ENCODE measurements around the gene PTPRT.

Gene PTPRT

DNA sequence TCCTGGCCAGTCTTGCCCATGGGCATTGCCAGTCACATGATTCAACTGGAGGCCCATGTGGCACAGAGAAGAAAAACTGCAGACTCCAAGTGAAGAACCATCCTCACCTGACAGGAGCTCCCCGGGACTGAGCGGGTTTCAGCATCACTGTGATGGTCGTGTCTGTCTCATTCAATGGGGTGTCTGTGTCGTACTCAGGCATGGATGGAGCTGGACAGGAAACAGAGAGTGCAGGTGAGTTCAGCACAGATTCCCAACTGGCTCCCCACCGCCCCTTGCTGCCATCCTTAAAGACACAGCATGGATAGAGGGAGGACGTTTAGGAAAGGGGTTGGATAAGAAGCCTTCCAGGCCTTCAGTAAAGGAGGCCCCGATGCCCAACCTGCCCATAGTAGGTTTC, 839.2 kb downstream of the PTPRT start:
- FAIRE-seq, result no peak

DNA sequence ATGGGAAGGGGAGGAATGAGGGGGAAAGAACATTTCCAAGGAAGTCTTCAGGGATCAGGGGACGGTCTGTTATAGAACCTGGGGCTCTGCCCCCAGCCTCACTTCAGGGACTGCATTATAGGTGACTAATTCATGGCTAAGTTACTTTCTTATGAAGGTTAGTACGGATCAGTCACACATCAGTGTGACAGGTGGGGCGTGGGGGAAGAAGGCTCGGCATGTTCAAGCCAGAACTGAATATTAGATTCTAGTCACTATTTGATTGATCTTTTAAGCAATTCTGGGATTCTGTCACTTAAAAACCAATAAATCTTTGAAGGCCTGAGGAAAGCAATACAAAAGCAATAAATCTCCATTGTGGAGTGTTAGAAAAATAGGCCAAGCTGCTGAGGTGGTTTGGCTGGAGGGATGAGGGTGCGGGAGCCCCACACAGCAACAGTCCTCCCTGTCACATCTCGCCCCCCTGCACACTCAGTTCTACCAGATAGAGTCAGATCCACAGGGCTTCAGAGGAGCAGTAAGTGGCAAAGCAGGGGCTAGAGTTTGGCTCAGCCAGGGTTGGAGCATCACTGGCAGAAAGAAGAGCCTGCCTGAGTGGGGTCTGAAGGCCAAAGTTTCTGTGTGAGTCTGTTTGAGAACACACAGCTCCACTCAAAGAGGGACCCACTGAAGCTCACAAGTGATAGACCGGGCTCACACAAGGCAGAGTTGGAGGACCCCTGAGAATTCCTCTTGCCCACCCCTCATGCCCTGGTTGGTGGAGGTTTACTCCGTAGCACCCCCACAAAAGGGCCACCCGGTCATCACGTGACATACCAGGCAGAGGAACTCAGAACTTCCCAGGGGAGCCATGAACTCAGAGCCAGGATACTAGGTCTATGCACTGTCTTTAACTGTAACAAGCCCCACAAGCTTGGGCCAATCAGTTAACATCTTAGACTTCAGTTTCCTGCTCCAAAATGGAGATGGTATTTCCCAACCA, 843.2 kb downstream of the PTPRT start:
- FAIRE-seq, result no peak

DNA sequence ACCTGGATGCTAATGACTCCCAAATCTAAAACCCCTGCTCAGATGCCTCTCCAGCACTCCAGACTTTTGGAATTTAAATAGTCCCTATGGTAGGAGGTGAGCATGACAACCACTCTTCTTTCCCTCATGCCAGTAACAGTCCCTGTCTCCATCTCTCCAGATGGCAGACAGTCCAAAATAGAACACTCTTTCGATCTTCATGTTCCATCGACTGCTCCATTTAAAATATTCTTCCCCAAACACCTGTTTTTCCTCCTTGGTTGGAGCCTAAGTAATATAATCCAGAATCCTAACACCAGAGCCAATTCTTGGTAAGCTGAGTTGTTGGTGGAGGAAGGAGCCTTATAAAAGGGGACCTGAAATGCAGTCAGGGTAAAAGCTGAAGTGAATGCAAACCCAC, 848.1 kb downstream of the PTPRT start:
- FAIRE-seq, result no peak

DNA sequence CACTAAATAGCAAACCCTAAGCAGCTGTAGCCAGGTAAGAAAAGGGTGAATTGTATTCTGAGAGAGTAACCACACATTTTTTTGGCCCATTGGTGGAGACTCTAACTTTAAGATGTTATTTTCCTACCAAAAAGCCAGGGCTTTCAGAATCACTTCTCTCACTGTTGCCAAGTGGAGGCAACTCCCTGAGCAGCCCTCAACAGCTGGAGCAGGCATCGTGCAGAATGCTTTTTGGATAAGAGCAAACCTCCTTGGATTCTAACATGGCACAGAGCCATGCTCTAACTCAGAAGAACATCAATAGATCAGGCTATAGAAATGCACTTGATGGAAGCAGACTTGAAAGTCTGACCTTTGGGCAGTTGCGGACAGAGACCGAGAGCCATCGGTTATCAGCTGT, 849.3 kb downstream of the PTPRT start:
- no peak for FAIRE-seq

DNA sequence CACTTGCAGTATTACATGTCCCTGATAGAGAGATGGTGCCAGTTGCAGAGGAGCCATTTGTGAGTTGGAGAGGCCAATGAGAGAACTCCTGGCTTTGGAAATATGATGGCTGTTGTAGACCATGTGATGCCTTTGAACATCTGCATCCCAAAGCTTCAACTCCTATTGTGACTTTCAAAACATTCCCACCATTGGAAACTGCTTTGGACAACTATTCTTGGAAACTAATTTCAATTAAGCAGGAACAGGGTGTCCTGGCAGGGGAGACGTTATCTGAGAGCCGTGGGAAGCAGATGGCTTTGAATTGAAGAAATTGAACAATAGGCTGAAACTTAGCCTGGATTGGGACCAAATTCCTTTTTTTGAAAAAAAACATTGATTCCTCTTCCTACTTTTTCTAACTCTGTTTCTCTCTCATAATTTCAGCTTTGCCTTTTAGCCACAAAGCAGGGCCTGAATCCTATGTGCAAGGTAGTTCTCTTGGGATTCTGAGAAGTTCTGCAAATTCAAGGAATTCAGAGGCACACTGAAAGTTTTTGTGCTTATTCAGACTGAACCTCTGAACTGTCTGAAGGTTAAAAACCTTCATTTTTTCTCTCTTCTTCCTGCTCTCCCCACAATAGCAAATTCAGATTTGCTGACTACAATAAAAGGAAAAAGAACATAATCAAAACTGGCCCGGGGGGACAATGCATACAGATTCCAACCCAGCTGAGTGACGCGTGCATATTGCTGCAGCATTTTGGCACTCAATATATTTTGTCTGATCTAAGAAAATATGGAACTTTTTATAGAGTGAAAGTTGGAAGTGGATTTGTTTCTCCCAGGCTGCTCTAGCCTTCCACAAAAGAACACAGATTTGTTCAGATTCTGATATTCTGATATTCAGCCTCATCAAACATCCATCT, 851.2 kb downstream of the PTPRT start:
- FAIRE-seq, result no peak

DNA sequence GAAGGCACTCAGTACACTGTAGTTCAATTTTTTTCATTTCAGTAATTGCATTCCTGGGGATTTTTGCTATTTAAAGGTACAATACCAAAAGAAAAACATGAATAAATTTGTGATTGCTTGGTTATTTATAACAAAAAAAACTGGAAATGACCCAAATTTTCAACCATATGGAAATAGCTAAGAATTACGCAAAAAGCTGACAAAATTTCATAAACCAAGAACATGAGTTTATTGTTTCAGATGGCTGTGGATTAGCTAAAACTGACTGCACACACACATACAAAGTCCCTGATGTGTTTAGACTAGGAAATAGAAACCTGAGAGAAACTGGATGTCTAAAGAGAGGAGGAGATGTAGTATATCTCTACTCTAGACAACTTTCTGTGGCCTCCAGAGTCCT, 853.1 kb downstream of the PTPRT start:
- no peak for FAIRE-seq

DNA sequence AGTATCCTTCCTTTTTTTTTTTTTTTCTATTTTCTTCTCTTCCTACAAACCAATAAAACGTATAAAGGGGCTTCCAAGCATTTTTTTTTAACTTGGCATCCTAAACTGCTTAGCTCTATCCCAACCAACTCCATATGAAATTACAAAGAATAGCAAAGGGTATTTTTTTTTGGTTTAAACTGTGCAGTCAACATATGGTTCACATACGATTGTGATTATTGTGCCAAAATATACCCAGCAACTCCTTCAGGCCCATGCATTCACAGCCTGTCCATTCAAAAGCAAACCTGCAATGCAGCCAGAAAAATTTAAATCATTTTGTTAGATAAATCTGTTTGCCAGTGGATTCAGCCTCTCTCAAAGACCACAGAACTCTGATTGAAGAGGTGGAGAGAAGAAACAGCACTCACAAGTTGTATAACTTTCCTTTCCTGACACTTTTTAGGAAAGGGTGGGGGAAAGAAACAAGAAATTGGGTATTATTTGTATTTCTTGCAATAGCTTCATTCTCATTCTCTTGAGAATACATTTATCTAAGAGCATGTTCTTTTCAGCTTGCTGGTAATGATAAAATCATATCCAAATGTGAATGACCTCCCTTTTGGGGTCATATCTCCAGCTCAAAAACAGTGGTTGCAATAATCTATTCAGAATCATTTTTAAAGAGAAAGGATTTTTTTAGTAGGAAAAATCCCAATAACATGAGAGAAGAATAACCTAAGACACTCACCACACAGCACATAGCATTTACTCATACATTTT, 870.3 kb downstream of the PTPRT start:
- no peak for FAIRE-seq

DNA sequence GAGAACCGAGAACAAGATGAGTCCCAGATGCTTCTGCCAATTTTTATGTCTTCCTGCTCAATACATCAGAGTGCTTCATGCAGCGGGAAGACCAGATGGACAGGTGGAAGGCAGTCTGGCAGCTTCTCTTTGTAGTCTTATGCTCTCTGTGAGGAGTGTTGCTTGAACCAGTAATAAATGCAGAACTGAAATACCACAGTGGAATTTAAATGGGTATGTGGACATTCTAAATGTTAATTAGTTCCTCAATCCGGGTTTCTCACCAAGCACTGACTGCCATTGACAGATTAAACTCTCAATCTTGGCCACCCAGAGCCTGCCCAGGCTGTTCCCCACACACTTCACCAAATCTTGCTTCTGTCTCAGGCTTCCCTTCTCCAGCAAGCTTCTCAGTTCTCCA, 876.0 kb downstream of the PTPRT start:
- FAIRE-seq, result no peak

DNA sequence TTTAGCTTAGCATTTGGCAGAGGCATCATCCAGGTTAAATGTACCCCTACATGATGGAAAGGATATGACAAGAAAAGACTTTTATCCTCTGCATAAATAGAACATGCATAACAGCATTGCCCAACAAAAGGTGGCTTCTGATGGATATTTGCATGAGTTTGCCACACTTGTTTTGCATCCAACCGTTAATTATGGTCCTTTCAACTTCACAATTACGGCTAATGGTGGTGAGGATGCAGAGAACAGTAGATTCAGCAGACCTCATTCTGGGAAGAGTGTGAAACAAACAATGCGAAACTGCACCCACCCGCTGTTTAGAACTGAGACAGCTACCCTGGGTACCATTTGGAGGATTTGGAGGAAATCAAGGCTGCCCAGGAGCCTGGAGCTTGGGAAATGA, 880.7 kb downstream of the PTPRT start:
- FAIRE-seq, result no peak

DNA sequence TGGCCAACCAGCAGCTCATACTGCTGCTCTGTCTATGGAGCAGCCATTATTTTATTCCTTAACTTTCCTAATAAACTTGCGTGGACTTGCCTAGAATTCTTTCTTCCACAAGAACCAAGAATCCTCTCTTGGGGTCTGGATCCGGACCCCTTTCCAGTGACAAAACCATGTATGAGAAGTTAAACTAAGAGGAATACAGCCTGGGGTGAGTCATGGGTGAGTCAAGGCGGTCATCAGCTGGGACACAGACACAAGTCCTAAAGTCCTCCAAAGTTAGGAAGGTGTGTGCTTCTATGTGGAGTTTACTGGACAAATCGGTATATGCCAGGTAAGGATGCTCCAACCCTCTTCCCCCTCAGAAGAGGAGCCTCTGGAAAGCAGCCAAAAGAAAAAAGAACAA, 881.5 kb downstream of the PTPRT start:
- FAIRE-seq, result no peak

DNA sequence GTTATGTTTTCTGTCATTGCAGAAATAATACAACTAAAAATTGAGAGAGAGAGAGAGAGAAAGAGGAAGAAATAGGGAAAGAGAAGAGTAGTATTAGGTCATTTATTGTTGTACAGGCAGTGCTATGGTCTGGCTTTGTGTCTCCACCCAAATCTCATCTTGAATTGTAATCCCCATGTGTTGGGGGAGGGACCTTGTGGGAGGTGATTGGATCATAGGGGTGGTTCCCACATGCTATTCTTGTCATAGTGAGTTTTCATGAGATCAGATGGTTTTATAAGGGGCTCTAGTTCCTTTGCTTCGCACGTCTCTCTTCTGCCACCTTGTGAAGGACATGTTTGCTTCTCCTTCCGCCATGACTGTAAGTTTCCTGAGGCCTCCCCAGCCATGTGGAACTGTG, 894.1 kb downstream of the PTPRT start:
- FAIRE-seq, result no peak

DNA sequence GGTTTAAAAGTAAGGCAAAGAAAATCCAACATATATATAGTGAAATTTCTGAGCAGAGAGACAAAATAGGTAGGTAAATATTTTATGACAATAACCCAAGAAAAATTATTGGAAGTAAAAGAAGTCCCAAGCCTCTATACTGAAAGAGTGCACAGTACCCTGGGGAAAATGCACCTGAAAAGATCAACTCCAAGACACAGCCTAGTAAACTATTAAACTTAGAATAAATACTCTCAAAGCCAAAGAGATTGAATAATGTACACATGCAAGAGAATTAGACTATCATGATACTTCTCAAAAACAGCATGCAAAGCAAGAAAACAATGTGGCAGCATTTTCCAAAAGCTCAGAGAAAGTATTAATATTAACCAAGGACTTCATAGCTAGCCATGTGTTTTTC, 894.7 kb downstream of the PTPRT start:
- FAIRE-seq, result no peak

DNA sequence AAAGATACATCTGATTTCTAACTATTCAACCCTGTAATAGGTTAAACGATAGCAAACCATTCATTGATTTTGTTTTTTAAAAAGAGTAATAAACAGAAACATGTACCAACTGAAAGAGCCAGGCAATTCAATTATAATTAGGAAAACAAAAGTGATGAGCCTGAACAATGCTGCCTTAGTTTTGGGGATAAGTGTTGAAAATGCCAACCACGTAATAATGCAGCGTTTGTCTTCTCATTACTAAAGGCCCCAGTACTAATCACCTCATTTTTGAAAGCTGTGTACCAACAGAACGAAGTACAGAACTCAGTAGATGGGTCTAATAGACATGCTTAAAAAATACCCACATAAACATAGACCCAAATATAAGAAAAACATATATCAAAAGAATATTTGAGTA, 907.9 kb downstream of the PTPRT start:
- no peak for FAIRE-seq

DNA sequence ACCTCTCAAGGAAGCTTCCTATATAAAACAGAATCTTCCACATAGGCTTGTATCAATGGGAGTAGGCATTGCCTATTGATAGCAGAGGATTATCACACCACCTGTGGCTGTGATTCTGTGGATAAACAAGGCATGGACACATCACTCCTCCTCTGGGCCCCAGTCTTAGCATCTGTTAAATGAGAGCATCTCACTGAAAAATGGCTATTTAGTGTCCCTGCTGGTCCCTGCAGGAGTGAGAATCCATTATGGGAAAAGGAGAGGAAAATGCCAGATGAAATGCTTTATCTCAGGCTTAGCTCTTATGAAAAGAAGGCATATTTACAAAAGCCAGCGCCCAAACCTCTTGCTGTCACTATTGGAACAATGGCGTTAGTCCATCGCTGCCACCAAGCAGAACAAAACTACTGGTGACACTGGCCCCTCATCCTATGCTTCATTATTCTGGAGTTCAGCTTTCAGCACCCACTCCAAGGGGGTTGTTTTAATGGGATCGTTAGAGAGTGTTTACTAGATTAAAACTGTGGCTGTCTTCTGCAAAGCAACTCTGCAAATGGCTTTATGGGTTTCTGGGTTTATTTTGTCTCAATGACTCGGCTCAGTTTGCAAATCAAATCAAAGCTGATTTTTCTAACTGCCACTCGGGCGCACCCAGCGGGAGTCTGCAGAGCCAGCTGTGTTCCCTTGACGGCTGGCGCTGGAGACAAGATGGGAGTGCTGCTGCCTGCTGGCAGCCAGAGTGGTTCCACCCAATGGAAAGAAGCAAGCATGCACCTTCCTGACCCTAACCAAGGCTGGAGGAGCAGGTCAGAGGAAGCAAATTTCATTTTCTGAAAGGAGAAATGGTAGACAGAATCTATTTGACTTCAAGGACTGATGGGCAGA, 912.7 kb downstream of the PTPRT start:
- FAIRE-seq, result no peak

DNA sequence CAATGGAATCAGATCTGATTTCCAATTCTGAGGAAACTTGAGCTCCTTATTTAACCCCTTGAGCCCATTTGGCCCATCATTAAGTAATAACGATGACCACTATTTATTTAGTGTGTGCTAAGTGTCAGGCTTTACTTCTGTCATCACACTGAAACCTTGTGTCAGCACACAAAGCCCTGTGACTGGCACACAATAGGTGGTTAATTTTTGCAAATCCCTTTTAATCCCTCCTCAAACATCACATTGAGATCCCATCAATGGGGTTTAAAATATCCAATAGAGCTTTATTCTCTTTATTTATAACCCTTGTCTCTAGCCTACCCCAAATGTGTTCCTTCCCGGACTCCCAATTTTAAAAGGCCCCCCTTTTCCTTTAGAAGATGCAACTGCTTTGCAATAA, 914.7 kb downstream of the PTPRT start:
- no peak for FAIRE-seq

DNA sequence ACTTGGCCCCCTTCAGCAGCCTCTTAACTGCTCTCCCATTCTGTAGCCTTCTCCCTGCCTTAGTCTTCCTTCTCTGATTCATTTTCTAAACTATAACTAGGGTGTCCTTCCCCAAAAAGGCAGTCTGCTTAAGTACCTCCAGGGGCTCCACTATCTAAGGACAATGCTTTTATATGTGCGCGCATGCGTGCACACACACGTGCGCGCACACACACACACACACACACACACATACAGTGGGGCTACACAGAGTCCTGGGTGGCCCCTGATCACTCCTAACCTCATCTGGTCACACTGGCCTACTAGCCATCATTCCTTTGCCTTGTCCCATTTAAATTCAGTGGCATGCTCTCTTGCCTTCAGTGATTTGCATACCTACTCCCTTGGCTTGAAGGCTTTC, 917.2 kb downstream of the PTPRT start:
- FAIRE-seq, result no peak

DNA sequence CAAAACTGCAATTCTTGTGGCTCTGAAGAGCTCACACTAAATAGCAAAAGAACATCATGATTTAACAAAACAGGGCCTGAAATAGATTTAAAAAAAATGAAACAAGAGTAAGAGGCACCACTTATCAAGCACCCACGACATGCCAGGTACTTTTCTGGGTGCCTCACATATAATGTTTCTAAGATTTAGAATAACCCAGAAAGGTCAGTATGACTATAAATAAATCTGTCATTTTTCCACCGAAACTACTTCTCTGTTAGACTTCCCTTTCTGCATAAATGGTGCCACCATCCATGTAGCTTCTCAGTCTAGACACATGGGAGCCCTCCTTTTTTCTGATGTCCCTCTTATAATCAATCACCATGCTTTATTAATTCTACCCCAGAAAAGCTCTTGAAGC, 919.2 kb downstream of the PTPRT start:
- FAIRE-seq, result no peak

DNA sequence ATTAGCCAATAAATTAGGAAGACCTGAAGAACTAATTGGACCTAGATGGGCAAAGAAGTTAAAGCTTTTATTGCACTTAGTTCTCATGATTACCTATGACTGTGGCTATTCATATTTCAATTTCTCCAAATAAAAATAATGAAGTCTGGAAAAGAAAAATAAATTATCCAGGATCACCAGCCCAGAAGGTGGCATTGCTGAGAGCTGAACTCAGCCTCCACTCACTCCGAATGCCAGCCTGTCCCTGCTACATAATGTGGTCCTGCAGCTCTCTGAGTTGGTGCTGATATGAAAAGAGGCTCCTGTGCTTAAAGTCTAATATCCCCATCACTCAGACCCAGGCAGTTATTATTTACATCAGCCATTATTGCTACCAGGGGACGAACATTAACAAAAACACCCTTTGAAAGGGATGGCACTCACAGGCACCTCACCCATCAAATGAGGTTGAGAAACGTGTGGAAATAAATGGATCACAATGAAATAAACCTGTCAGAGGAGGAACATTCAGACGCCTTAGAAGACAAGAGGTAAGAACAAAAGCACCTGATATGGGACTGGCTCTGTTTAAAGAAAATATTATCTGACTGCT, 921.8 kb downstream of the PTPRT start:
- FAIRE-seq, result no peak

DNA sequence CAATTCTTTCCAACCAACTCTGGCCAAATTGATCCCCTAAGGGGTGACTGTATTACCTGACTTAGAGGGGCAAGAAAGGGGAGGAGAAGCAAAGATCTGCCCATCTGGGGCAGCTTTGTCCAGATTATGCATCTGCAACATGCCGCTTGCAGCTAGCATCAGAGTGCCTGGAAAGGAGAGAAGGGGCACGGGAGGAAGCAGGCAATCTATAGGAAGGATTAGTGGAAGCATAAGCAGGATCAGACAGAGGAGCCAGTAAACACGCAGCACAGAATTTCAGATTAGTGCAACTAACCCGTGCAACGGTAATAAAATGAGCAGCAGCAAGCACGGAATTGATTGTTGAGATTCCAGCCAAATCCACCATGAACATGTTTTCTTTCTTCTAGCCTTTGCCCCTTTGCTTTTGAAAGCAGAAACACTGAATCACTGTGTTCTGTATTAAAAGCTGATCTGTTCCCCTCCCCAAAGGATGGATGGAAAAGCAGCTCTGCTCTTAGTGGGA, 927.9 kb downstream of the PTPRT start:
- no peak for FAIRE-seq

DNA sequence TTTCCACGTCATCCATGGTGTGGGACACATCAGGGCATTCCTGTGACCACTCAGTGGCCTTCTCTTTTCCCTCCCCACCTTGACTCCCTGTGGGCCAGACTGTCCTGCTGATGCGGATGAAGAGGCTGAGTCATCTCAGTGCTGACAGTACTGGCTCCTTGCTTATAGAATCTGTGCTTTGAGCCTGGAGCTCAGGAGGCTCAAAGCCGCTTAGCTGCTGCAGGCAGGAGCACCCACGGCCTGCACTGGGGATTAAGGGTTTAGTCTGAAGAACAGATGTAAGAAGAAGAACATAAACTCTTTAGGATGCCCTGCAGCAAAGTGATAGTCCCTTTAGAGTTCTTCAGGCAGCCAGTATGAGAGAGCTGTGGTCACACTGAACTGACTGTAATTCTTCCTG, 929.5 kb downstream of the PTPRT start:
- no peak for FAIRE-seq

DNA sequence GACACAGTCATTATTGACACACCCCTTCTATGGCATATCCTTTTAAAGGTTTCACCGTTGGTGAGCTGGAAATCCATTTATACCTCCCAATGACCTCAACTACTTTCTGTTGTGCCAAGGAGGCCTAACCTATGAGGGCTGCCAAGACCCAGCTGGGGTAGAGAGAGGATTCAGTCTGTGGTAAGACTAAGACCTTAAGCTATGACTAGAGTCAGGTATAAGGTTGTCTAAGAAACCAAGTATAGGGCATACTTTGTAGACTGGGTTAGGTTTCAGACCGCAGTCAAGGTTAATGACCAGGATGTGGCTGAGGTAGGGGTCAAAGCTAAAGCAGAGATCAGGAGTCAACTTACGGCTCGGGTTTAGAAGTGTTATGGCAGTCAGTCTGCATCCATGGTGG, 930.3 kb downstream of the PTPRT start:
- no peak for FAIRE-seq

Measured in TTC549 (cell line).